Measurements from ENCODE around the gene ADAM17. TPM values are rescaled to one million over a fixed set of nuclear protein-coding genes. Genes with fewer than 3 reads are reported as not detected.
A peak's percentile ranks its signal among the peaks of the same experiment; 100 is the strongest.

The ADAM17 gene
- total RNA-seq, 1 donor from 2014 or later: 48.8 TPM

GRCh38 chr2:9573840-9574239 is 18.2 kb upstream of the ADAM17 start:
- TF ChIP-seq, protein P1, sequence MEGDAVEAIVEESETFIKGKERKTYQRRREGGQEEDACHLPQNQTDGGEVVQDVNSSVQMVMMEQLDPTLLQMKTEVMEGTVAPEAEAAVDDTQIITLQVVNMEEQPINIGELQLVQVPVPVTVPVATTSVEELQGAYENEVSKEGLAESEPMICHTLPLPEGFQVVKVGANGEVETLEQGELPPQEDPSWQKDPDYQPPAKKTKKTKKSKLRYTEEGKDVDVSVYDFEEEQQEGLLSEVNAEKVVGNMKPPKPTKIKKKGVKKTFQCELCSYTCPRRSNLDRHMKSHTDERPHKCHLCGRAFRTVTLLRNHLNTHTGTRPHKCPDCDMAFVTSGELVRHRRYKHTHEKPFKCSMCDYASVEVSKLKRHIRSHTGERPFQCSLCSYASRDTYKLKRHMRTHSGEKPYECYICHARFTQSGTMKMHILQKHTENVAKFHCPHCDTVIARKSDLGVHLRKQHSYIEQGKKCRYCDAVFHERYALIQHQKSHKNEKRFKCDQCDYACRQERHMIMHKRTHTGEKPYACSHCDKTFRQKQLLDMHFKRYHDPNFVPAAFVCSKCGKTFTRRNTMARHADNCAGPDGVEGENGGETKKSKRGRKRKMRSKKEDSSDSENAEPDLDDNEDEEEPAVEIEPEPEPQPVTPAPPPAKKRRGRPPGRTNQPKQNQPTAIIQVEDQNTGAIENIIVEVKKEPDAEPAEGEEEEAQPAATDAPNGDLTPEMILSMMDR (IDR thresholded peaks at IDR 0.05; ENCODE audit: unreplicated experiment): no peak
- no peak overlapping the region for H3K27ac Mint-ChIP-seq
- H3K9me3 Mint-ChIP-seq: no peaks in the 10 kb centered on the region
- H3K4me1 Mint-ChIP-seq: peaks cover 3% of the 10 kb centered on the region
- H3K36me3 Mint-ChIP-seq: no peaks in the 10 kb centered on the region
- no peak overlapping the region for H3K4me3 Mint-ChIP-seq
- no peaks in the 10 kb centered on the region for H3K27me3 Mint-ChIP-seq (ENCODE audit: low read depth)
- no peak for DNase-seq (ENCODE audit: low spot score in 2 of 2, unreplicated experiment in 2 of 2)

DNA sequence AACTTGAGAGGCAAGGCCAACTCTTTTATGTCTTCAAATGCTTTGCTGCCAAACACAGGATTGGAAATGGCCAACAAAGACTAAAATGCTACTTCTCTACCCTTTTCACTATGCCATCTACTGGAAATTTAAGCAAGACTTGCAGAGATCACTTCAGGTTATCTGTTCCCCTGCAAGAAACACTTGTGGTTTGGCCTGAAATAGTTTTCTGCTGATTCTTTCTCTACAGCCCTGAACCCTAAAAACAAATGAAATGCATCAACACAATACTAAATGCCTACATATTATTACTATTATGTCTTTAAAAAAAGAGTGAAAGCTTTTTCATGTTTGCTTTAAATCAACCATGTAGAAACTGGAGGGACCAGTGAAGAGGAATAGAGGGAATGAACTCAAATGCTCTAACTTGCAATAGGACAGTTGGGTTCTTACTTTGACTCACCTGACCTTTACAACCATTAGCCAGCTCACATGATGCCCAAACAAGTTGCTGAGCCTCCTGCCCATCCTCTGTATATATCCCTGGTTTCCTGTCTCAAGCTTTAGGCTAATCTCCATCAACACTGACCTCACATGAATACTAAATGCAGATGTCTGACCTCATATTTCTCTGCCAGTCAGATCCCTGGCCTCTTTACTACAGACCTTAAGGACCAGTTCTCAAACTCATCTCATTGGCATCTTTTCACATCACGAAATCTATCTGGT is 17.5 kb upstream of the ADAM17 start:
- peaks cover 3% of the 10 kb centered on the region for H3K4me1 Mint-ChIP-seq
- no peaks in the 10 kb centered on the region for H3K36me3 Mint-ChIP-seq
- no peaks in the 10 kb centered on the region for H3K27me3 Mint-ChIP-seq (ENCODE audit: low read depth)
- H3K4me3 Mint-ChIP-seq: no peak overlapping the region
- TF ChIP-seq, protein P1 (IDR thresholded peaks at IDR 0.05; ENCODE audit: unreplicated experiment): no peak
- no peak overlapping the region for H3K27ac Mint-ChIP-seq
- no peaks in the 10 kb centered on the region for H3K9me3 Mint-ChIP-seq
- DNase-seq (ENCODE audit: low spot score in 2 of 2, unreplicated experiment in 2 of 2): no peak

DNA sequence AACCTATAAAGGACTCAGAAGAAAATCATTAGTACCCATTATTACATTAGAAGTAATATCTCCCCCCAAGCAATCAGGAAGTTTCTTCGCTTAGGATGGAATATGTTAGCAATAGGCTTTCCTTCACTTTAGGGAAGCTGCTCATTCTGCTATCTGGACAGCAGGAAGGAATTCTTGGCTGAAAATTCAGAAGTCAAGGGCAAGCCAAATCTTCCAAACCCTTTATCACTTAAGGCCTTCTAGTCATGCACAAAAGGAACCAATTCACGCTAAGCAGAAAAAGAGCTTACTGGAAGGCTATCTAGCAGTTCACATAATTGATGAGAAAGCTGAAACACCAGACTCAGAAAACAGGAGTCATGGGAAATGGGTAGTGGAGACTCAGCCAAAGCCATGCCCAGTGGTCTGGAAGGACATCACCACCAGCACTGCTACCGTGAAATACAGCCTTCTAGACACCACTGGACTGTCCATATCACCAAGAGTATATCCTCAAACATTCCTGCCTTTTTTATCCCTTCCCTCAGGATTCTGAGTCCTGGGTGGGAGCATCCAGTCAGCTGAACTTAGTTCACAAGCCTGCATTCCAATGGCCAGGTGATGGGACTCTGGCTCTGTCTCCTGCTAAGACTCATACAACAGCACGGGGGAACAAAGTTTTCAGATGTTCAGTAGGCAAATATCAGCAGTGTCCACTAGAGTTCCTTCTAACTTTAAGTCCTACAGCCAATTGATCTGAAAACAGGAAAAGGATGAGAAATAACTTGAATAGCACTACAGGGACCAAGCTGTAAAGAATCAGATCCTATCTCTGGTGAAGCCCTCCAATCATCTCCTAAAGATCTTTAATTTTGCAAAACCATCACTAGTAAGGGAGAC is 14.8 kb upstream of the ADAM17 start:
- H3K9me3 Mint-ChIP-seq: no peaks in the 10 kb centered on the region
- TF ChIP-seq, protein P1 (IDR thresholded peaks at IDR 0.05; ENCODE audit: unreplicated experiment): no peak
- no peak overlapping the region for H3K27ac Mint-ChIP-seq
- DNase-seq (ENCODE audit: low spot score in 2 of 2, unreplicated experiment in 2 of 2): no peak
- no peaks in the 10 kb centered on the region for H3K36me3 Mint-ChIP-seq
- H3K4me1 Mint-ChIP-seq: no peaks in the 10 kb centered on the region
- H3K4me3 Mint-ChIP-seq: no peak overlapping the region
- no peaks in the 10 kb centered on the region for H3K27me3 Mint-ChIP-seq (ENCODE audit: low read depth)

DNA sequence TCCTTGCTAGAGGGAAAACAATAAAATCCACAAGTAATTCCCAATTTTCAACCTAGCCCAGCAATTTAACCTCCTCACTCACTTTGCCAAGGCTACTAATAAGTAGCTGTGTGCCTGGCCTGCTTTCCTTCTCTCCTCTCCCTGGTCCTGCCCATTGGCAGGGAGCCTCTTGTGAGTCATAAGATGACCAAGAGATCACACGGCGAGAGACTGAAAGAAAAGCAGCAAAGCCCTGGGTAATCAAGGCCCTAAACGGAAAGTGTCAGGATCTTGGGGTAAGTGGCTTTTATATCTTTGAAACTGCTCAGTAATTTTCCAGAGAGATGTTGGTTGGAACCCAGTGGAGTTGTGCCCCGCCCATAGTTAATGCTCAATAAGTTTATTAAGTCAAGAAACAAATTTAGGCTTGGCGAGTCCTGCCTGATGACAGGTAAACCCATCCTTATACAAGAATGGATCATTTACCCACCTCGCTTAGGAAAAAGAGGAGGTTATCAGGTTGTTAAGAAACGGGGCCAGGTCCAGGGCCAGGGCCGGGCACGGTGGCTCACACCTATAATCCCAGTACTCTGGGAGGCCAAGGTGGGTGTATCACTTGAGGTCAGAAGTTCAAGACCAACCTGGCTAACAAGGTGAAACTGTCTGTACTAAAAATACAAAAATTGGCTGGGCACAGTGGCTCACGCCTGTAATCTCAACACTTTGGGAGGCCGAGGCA is 10.0 kb upstream of the ADAM17 start:
- no peak for DNase-seq (ENCODE audit: low spot score in 2 of 2, unreplicated experiment in 2 of 2)
- TF ChIP-seq, protein P1 (IDR thresholded peaks at IDR 0.05; ENCODE audit: unreplicated experiment): no peak
- Mint-ChIP-seq H3K27ac (peak overlapping the region; percentile 40), H3K27me3 (ENCODE audit: low read depth) (no peaks in the 10 kb centered on the region), H3K36me3 (no peaks in the 10 kb centered on the region), H3K4me3 (no peak overlapping the region), H3K9me3 (no peaks in the 10 kb centered on the region), H3K4me1 (peaks cover 1% of the 10 kb centered on the region)

- Mint-ChIP-seq H3K36me3 (no peaks in the 10 kb centered on the region), H3K4me3 (no peak overlapping the region), H3K9me3 (no peaks in the 10 kb centered on the region), H3K4me1 (peaks cover 26% of the 10 kb centered on the region), H3K27ac (peak overlapping the region; percentile 65), H3K27me3 (ENCODE audit: low read depth) (no peaks in the 10 kb centered on the region)
- TF ChIP-seq, protein P1 (IDR thresholded peaks at IDR 0.05; ENCODE audit: unreplicated experiment): no peak
- DNase-seq (ENCODE audit: low spot score in 2 of 2, unreplicated experiment in 2 of 2): no peak
Observed at GRCh38 chr2:9560628-9561027, 5.0 kb upstream of the ADAM17 start.

All from mesothelial cell of epicardium (in vitro differentiated cells).